Germinal center (tissue), 1 donor: ENCODE data around the gene LRSAM1.
"Not testable (repeated sequence)": the region's sequence is repeated elsewhere in the genome, so short reads cannot be mapped to it uniquely, and the experiment has no call there.

ENCODE experiments used
- DNase-seq: peaks from one replicate; pipeline ENCODE4 v3.0.0; 2012; ENCODE audit warnings: mixed read lengths, low spot score

LRSAM1 gene

DNA sequence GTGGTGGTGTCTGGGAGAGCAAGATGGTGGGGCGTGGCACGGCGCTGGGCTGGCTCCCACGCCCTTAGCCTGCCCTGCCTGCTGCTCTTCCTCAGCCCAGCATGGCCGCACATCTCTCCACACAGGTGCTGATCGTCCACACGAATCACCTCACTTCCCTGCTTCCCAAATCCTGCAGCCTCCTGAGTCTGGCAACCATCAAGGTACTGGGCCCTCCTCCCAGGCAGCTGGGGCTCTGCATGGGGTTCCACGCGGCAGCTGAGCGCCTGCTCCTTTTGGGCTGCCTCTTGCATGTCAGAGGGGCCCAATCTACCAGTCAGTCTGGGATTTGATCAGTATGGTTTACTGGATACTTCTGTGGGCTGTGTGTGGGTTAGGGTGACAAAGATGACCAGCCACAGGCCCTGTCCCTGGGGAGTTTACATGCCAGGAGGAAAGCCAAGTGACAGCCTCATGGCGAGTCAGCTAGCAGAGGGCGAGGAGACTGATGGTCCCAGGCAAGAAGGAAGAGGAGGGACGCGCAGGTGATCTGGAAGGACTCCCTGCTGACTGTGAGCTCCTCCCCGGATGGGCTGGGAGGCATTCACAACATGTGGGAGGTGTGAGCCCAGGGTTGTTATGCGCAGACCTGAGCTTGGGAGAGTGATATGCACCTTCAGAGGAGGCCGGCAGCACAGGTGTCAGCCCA, 6.0 kb downstream of the LRSAM1 start:
- DNase-seq, result no peak

DNA sequence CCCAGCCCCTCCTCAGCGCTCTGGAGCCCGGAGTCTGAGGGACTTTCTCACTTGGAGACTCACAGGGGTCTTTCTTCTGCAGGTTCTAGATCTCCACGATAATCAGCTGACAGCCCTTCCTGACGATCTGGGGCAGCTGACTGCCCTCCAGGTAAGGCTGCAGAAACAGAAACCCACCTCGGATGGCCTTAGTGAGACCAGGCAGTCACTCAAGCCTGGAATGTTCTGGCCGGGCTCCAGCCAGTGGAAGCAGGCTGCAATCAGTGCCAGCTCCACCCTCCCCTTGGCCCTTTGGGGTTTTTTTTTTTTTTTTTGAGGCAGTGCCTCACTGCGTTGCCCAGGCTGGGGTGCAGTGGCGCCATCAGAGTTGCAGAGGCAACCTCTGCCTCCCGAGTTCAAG, 7.6 kb downstream of the LRSAM1 start:
- no peak for DNase-seq

DNA sequence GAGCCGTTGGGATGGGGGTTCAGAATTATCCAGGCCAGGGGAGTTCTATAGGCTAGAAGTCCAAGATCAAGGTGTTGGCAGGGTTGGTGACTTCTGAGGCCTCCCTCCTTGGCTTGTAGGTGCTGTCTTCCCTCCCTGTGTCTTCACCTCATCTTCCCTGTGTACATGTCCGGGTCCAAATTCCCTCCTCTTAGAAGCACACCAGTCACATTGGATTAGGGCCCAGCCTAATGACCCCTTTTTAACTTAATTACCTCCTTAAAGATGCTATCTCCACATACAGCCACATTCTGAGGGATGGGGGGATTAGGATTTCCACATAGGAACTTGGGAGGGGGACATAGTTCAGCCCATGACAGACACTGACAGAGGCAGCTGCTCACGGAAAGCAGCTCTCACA, 12.1 kb downstream of the LRSAM1 start:
- DNase-seq, result no peak

DNA sequence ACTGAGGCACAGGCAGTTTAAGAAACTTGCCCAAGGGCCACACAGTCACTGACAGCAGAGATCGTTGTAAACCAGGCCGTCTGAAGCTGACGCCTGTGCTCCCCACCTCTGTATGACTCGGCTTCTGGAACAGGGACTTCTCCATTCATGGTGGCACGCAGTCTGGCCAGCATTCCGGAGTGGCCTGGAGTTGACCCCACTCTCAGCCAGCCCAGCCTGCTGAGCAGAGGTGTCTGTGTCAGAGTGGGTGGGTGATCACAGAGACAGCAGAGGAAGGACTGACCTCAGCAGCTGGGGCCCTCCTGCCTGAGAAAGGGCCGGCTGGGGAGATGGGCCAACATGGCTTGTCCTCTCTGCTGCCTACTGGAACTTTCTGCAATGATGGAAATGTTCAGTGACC, 12.6 kb downstream of the LRSAM1 start:
- DNase-seq, result no peak

DNA sequence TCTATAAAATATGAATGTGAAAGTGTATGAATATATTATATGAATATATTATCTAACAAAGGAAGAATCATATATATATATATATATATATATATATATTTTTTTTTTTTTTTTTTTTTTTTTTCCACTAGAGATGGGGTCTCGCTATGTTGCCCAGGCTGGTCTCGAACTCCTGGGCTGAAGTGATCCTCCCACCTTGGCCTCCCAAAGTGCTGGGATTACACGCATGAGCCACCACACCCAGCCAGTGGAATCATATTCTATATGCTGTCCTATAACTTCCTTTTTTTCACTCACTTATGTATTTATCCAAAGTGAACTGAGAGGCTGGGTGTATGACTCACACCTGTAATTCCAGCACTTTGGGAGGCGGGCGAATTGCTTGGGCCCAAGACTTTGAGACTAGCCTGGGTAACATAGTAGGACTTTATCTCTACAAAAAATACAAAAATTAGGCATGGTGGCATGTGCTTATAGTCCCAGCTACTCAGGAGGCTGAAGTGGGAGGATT, 15.2 kb downstream of the LRSAM1 start:
- DNase-seq, result not testable (repeated sequence)

DNA sequence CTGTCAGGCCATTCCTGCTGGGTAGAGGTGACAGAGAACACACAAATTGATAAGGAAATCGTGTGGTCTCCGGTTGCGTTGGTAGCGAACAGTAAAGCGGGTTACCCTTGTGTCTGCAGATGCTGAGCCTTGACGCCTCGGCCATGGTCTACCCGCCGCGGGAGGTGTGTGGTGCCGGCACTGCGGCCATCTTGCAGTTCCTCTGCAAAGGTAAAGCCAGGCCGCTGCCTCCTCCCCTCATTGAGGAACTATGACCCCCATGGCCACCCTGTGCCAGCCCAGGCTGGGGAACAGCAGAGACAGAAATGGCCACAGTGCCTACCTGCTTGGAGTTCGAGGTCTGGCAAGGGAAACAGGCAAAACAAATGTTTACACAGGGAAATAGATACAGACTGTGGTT, 16.3 kb downstream of the LRSAM1 start:
- no peak for DNase-seq

DNA sequence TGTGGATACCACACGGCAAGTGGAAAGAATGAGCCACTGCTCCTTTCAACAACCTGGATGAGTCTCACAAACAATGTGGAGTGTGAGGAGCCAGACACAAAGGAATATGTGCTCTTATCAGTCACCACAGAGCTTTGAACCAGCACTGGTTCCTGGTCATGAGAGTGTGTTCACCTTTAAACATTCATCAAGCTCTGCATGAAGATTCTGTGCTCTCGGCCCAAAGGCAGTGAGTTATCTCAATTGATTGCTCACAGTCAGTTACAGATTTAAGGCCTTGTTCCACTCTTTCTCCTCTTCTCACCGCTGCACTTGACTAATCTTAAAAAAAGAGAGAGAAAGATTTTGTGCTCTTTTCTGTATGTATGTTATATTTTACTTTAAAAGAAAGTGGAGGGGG, 19.4 kb downstream of the LRSAM1 start:
- DNase-seq, result no peak

DNA sequence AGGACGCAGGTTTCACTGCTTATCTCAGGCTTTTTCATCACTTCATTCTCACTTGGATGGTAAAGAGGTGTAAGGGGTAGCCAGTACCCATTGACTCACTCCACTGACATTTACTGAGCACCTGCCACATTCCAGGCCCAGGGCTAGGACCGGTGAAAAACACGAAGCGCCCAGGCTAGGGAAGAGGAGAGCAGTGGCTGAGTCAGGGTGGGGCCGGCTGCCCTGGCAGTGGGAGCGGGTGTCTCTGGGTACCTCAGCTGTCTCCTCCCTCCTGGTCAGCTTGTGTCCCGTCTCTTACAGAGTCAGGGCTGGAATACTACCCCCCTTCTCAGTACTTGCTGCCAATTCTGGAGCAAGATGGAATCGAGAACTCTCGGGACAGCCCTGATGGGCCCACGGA, 22.2 kb downstream of the LRSAM1 start:
- DNase-seq, result no peak

DNA sequence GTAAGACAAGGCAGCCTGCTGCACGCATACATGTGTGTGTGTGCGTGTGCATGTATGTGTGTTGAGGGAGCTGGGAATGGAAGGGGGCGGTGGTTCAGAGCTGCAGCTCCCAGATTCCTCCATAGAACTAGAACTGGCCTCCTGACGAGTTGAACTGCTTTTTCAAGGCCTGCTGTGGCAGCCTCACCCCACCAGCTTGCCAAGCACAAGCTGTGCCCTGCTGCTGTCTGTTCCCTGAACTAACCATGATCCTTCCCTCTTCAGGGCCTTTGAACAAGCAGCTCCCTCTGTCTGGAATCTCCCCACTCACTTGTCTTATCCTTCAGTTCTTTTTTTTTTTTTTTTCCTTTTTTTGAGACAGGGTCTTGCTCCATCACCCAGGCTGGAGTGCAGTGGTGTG, 22.6 kb downstream of the LRSAM1 start:
- no peak for DNase-seq

DNA sequence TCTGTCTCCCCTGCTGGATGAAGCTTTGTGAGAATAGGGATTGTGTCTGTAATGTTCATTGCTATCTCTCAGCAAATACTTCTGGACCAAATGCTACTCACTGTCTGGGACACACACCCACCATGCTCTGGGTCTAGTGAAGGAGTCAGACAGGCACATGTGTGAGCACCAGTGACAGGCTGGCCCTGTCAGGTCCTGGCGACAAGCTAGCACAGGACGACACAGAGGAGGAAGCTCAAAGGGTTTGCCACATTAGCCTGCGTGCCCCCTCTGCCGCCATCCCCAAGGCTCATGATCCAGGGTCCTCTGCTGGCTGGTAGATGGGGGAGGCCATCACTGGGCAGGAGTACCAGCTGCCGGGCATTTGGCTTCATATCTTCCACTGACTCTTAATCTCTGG, 23.3 kb downstream of the LRSAM1 start:
- no peak for DNase-seq

DNA sequence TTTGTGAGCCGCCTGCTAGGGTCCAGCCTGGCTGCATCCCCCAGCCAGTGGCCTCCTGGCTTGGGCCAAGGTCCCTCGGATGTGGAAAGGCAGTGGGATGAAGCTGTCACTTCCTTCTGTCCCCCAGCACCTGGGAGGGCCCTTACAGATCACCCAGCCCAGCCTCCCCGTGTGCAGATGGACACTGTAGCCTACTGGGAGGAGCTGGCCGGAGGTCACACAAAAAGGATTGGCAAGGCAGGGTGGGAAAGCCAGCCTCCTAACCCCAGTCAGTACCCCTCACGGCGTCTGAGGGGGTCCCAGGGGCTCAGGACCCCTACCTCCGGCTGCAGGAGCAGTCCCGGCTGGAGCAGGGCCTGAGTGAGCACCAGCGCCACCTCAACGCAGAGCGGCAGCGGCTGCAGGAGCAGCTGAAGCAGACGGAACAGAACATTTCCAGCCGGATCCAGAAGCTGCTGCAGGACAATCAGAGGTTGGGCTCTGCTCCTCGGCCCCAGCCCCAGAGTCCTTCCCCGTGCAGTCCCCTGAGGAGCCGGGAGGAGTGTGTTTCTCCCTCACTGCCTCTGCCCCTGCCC, 28.3 kb downstream of the LRSAM1 start:
- DNase-seq, result no peak

DNA sequence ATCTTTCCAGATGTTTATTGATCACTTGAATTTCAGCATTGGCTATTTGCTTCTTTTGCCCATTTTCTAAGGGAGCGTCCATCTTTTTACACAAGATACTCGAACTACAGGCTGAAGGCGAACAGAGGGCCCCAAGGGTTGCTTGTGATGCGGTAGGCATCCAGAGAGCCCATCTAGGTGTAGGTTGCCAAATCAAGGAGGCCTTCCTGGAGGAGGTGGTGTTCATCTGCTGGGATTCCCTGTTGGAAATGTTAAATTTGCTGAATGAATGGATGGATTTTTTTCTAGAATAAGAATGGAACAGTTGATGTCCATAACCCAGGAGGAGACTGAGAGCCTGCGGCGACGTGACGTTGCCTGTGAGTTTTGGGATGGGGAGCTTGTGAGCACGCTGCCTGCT, 31.4 kb downstream of the LRSAM1 start:
- DNase-seq, result no peak

DNA sequence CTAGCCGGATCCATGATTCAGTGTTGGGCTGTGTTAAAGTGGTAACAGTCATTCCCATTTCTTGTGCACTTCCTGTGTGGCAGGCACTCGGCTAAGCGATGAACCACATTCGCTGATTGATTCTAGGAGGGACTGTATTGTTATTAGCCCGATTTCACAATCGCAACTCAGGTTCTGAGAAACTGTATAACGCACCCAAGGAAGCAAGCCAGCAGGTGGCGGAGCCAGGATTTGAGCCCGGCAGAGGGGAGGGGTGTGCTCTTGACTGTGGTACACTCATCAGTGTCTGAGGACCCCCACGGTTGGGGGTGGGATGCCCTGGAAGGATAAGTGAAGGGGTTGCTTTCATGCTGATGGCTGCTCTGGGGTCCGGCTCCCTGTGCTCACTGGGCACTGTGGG, 34.7 kb downstream of the LRSAM1 start:
- no peak for DNase-seq

DNA sequence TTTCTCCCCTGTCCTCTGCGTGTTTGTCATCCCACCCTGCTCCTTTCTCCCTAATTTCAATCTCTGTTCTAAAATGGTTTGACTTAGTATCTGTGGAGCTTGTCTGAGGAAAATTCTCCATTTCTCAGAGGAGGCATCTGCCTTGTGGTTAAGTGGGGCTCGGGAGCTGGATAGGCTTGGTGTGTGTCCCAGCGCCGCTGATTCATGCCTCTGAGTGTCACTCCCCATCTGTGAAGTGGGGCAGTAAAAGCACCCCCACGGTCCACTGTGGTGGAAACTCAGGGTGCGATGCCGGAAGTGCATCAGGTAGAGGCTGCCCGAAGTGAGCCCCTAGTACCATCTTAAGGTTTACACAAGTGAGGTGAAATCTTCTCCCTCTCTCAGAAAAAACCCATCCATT, 37.6 kb downstream of the LRSAM1 start:
- DNase-seq, result no peak

DNA sequence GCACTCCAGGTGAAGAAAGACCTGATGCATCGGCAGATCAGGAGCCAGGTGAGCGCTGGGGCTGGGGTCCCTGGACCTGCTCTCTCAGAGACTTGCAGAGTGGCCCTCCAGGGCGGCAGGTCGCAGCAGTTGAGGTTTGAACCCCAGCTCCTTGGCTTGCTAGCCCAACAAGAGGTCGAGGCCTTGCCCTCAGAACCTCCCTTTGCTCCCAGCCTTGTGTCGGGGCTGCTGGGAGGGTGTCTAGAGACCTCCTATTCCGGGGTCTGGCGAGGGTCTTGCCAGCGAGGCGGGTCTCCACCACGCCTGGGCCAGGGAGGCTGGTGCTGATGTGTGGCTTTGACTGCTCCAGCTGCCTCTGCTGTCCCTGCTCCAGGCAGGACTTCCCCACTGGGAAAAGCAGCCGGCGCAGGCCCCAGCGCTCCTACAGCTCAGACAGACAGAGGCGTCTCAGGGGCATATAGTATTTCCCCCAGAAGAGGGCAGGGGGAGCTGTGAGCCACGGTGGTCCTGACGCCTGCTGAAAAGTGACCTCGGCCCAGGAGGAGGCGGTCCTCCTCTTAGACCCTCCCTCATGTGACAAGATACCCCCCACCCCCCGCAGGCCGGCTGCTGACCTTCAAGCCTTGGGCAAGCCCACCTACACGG, 38.3 kb downstream of the LRSAM1 start:
- no peak for DNase-seq

DNA sequence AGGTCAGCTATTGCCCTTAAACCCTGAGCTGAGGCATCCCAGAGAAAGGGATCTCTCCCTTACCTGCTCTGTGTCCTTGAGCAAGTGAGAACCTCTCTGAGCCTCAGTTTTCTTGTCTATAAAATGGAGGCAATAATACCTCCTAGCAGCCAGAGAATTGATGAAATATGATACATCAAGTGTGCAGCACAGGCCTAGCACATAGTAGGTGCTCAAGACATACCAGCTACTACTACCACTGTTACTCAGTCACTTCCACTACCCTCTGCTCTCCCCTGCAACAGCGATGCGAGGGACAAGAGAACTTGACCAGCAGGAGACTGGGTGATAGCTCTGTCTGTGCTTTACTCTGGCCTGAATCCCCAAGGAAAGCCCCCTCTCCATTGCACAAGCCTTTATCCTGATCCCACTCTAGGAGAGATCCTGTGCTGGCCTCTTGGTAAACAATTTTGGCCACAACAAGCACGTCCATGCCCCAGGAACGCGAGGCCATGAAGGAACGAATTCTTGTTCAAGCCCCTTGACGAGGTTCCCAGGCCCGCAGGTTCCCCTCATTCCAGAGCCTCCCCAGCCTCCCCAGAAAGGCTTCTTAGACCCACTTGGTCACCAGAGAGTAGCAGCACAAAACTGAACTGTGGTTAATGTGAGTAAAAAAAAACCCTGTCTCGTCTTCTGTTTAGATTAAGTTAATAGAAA, 39.4 kb downstream of the LRSAM1 start:
- DNase-seq, result no peak

DNA sequence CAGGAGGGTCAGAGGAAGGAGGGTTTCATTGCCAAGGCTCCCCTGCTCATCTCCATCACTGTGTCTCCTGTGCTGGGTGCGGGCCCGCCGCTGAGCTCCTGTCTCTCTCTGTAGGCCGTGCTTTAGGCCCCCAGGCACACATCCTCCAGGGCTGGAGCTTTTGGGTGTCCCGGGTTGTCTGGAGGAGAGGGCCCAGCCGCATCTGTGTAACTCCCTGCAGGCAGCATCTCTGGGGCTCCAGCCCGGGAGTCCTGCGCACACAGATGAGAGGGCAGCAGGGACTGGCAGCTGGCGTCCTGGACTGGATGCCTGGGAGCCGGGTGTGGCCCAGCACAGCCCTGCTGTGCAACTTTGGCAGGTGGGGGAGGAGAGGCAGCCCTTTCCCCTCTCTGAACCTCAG, 40.2 kb downstream of the LRSAM1 start:
- DNase-seq, result no peak

DNA sequence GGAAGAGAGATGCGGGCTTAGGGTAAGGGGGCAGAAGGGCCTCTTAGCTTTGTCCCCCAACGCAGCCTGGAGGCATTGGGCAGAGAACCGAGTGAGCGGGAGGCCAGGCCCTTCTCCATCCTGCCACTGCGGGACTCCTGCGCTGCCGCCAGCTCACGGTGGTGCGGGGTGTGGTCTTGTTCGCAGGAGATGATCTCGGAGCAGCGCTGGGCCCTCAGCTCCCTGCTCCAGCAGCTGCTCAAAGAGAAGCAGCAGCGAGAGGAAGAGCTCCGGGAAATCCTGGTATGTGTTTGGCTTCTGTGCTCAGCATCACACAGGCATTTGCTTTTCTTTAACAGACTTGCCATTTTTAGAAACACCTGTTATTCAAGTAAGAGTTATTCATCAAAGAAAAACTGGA, 41.3 kb downstream of the LRSAM1 start:
- no peak for DNase-seq

DNA sequence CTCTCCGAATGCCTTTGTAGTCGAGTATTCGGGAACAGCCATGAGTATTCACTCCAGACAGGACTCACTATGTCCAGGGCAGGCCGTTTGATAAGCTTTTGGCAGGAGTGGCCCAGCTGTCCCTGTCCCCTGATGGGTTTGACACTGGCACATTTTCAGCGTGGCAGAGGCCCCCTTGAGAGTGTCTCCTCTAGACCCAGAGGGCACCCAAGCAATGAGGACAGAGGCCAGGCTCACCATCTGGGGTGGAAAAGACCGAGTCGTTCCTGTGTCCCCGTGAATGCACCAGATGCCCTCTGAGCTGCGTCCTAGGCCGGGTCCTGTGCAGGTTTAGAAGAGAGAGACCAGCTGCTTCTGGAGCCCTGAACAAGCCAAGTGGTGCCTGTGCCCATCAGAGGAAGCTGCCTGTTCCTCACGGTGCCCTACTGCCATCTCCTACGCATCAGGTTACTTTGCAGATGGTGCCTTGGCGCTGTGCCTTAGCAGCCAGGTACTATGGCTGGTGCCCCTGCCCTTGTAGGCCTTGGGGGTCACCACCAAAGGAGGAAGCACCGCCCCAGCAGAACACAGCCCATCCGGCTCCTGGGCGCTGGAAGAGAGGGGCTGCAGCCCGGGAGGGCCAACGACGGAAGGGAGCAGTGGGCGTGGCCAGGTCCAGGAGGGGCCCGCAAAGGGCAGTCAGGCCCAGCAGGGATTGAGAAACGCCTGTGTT, 42.4 kb downstream of the LRSAM1 start:
- no peak for DNase-seq

DNA sequence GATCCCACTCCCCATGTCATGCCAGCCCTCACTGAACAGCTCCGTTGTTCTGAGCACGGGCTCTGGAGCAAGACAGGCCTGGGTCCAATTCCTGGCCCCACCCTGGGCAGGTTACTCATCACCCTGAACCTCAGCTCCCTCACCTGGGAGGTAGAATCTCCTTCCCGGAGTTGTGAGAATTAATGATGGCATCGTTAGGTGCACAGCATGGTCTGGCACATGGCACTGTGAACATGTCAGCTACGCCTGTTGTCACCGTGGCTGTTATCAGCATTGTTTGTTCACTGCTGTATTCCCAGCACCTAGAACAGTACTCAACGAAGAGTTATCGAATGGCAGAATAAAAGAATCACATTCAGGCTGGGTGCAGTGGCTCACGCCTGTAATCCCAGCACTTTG, 43.0 kb downstream of the LRSAM1 start:
- DNase-seq, result no peak

DNA sequence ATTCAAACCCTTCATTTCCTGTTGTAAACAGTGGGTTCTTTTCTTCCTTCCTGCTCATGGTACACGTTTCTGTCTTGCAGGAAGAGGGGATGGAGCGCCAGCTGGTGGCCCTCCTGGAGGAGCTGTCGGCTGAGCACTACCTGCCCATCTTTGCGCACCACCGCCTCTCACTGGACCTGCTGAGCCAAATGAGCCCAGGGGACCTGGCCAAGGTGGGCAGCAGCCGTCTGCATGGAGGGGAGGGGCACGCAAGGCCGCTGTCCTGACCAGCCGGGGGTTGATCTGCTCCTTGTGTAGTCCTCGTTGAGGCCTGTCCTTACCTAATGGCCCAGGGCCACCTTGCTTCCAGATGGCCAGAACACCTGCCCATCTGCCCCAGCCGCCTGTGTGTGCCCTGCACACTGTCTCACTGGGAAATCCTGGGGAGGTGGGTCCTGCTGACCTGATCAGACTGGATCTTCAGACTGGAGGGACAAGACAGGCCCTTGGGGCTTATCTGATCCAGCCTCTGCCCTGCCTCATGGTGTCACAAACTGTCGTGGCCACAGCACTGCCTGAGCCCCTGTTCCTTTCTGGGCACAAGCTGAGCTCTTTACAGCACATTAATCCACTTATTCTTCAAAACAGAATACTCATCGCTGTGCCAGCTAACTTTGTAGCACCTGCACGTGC, 44.7 kb downstream of the LRSAM1 start:
- no peak for DNase-seq

DNA sequence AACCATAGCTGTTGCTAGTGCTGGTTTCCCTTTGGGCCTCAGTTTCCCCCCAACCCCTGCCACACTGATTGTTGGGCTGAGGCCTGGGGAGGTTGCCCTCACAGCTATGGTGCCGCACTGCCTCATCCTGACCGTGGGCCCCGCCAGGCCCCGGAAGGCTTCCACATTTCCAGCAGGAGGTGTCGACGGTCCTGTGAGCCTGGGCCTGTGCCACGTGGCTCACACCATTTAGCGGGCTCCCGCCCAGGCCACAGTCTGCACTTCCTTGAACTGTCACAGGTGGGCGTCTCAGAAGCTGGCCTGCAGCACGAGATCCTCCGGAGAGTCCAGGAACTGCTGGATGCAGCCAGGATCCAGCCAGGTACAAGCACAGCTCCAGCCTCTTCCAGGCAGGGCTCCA, 45.7 kb downstream of the LRSAM1 start:
- DNase-seq, result no peak
